NCI-H2196 treated with DMSO at 0.1 percent for 48 hours (cell line): ENCODE data around the gene NKX3-2.

Source experiments
- DNase-seq: peaks from one replicate; lab custom pipeline; 2025; ENCODE audit not compliant: unreplicated experiment; lab: John Stamatoyannopoulos, UW

Gene NKX3-2

DNA sequence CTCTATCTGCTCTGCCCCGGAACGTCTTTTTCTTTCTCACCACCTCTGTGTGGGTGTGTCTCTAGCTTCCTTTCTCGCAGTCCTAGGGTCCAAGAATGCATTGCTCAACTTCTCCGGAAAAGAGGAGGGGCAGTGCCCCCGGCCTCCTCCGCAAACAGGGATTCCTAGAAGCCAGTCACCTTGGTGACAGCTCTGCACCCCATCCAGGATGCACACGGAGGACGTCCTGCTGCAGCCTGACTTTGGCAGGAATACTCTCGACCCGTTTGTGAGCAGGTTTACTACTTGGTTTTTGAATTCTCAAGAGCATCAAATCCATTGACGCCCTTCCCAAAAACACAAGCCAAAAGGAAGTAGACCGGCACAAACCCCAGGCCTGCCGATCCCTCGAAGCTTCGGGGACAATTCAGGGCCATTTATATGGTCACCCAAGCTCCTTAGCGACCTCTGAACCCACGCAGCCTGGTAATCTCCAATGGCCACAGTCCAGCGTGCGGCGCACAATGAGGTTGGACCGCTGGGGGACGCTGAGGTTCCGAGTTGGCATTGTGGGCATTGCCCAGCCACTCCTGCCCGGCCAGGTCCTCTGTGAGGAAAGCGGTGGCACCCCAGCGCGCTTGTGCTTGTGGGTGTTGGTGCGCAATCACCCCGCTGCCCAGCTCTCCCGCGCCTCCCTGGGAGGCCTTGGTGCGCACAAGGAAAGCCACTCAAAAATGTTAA, 9.8 kb downstream of the NKX3-2 start:
- DNase-seq = no peak

DNA sequence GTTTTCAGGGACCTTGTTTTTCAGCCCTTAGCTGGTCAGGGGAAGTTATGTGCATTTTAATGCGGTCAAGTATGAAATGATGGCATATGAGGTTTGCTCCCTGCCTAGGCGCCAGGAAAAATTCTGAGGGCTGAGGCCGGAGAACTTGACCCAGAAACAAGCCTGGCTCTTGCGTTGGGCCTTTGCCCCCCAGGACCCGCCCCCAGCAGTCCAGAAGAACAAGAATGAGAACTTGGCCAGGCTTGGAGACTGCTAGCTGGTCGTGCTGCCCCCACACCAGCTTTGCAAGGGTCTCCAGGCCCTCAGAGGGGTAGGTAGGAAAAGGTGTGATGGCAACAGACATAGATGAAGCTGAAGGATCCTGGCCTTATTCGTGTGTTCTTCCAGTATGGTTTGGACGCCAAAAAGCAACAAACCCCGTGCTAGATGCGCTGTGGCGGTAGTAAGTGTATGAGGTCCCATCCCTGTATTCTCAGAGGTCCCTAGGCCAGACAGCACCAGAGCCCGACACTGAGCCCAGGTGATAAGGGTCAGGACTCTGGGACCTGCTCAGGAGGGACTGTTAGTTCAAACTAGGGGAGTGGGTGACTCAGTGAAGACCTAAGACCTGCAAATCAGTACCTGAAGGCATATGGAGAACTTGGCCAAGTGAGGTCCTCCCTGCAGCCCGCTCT, 10.5 kb downstream of the NKX3-2 start:
- no peak for DNase-seq

DNA sequence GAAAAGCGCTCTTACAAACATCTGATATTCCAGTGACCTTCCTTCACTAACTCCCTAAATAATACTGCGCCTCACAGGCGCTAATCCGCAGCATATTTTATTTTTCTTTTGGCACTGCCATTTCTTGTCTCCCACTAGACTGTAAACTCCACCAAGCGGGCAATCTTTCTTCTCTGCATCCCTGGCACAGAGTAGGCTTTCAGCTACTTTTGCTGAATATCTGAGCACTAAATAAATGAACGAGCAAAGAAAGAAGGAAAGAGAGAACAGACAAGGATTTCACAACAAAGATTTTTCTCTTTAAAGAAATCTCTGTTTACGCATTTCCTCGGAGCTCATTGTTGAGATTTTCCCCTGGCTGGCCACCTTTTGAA, 12.7 kb downstream of the NKX3-2 start:
- DNase-seq = no peak

DNA sequence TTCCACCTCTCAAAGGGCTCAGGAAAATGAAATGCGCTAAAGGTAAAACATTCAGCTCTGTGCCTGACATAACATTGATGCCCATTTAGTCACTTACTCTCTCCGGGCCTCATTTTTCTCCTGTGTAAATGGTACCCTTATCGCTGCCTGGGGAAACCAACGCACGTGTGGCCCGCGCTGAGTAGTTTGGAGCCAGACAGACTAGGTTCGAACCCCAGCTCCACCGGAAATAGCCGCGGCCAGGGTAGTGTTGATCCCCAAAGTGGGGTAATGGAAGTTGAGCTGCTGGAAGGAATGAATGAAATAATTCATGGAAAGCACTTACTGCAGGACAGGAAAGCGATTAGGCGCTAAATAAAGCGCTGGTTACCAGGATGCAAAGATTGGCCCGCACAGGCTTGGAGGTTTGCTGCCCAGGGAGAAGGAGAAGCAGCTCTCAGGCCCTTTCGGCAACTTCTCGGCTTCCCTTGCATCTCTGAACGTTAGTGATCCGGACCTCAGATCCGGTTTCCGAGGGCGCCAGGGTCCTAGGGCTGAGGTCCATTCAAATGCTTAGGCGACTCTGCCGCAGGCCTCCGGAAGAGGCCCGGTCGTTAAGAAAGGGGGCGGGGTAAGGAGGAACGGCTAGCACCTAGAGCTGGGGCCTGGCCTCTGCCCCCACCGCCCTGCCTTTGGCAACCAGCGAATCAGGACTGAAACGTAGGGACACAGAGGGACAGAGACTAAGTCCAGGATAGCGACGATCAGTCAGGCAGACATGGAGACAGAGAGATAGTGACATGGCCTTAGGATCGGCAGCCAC, 13.3 kb downstream of the NKX3-2 start:
- DNase-seq = no peak

DNA sequence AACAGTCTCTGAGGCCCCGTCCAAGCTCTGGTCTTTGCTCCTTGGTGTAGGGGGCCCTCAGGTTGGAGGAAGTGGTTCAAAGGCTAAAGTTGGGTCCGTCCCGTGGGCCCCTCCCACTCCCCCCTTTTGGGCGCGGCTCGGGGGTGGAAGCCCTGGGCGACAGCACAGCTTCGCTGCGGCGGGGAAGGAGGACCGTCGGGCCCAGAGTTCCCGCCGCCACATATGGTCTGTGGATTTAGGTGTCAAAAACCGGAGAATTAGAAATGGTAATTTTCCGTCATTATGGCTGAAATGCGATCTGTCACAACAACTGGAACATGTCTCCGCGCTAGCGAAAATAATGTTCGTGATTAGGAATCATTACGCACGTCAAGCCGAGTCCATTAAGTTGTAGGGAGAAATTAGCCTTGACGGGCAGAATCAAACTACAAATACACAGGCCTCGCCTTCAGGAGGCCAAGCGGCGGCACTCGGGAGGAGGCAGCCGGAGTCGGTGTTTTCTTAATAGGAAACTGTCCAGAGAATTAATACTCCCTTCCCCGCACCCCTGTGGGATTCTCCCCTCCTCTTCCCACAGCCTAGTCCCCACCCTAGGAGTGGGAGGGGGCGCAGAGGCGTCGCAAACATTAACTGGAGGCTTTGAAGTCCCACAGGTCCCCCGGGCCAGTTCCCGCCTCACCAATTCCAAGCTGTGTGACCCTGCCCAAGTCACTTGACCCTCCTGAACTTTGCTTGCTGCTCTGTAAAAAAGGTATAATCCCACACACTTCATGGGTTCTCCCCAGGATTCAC, 15.0 kb downstream of the NKX3-2 start:
- no peak for DNase-seq

DNA sequence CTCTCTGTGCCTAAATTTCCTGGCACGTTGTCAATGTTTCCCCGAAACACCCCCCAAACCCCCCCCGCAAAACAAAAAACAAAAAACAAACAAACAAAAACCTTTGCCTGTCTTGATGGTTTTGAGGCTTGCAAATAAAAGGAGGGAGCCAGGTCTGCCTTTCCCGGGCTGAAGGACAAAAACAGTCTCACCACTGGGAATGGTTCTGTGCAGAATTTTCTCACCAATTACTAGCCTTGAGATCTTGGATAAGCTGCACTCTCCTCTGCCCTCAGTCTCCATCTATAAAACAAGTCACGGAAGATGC, 15.5 kb downstream of the NKX3-2 start:
- no peak for DNase-seq

DNA sequence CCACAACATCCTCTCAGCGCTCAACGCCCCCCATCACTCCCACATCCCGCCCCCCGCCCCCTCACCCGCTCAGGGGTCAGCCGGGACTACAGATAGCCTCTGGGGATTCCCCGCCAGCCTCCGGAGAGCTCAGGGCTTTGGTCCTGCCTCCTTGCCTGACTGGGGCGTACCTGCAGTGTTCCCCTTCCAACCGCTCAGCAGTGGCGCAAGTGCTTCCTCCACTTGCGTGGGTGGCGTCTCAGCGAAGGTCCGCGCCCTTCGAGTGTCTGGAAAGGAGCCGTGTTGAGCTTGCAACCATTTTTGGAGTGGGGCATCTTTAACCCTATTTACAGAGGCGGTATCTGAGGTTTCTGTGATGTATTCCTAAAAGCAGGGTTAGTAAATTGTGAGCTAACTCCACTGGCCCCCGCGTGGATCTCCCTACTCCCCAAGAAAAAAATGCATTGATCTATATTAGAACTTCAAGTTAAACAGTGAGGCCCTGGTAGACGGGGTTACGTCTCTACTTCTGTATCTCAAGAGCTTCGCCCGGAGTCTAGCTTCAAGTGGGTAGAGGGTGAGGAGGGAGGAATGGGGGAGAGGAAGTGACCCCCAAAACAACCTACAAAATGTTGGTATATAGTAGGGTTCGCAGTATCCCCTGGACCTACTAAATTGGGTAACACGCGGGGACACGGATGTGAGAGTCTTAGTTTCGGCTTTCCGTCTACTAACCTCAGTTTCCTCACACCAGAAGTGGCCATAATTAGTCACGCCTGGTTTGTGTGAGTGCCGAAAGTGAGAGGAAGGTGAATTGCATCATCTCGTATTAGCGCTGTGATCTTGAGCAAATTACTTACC, 16.1 kb downstream of the NKX3-2 start:
- no peak for DNase-seq

DNA sequence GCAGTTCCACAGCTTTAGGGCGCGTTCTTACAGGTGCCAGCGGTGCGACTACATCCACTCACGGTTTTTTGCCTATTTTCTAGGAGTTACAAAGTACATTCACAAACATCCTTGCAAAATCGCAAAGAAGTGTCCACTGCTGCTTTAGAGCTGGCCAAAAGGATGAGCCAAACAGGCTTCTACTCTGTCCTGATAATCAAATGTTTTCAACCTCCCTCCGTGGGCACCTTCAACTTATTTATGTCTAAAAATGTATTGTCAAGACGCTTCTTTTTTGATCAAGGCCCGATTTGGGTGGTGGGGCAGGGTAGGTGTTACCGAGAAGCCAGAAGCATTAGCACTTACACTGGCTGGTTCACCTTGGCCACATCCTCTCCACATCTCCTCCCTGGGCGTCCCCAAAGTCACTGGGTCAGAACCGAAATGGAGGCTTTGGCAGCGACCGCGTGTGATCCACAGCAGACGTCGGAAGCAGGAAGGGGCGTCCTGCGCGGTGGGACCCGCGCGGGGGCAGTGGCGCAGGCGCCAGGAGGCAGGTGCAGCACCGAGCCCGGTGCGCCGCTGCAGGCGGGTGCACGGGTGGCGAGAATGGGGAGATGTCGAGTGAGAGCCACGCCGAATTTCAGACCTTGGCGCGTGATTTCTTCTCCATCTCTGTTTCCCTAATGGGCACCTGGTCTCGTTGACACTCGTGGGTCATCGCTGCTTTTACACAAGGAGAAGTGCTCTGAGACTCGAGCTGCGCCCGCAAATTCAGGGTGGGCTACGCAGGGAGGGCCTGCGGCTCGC, 16.9 kb downstream of the NKX3-2 start:
- DNase-seq = no peak

DNA sequence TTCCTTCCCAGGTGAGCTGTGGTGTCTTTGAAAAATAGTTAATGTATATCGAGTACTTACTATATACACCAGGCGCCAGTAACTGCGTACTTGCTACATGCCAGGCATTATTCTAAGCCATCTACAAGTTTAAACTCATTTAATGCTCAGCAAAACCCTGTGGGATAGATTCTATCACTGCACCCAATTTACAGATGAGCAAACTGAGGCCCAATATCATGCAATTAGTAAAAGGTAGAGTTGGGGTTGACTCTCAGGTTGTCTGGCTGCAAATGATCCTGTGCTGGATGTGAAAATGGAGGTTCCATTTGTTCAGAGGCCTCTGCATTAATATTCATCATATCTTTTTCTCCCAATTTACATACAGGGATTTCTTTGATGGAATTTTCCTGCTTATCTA, 17.6 kb downstream of the NKX3-2 start:
- DNase-seq = no peak

DNA sequence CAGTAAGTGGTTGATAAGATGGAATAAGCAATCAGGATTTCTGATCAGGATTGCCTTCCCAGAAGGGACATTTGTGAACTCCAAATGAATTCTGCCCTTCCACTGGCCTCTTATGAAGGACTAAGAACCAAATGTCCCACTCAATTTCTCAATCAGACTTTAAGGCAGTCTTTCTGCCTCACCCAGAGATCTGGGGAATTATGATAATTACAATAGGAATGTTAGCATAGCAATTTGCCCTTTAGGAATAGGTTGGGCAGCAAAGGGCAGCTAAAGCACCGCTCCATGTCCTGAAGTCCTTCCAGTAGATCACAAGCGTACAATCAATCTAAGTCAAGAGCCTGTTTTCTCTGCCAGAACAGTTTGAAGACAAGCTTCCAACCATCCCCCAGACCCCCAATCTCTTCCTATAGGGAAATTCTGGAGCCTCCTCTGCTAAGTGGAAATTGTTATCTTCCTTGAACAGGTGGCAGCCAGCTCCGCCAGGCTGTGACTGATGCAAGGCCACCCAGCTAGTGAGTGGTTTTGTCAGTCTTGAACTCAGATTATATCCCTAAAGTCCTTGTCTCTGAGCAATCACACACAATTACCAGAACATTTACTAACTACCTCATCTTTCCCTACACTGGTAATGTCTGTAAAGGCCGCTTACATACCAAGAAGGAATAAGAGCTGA, 18.6 kb downstream of the NKX3-2 start:
- DNase-seq = no peak

DNA sequence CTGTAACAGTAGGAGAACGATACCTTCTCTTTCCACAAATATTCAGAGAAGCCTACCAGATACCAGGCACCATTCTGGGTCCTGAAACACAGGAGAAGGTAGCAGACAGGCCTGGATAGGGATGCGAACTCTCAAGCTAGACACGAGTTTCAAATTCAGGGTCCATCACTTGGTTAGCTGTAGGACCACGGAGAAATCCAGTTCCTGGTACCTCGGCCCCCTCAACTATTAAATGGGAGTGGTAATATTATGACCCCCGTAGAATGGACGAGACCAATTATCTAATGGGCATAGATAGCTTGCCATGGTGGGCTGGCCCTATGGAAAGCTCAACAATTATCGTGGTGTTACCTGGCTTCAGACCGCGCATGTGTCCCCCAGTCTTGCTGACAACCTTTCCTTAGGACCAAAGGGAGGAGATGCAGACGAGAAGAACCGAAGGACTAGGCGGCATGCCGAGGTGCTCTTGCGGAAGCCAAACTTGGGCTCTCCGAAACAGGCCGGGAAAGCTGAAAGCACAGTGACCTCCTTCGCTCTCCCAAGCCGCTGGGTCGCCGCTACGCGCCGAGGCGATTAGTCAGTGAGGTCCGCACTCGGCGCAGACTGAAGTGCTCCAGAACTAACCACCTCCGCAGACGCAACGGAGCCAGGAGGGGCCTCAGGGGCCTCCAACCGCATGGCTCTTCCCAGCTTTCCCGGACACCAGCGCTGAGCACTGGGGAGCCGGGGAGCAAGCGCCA, 19.6 kb downstream of the NKX3-2 start:
- no peak for DNase-seq

DNA sequence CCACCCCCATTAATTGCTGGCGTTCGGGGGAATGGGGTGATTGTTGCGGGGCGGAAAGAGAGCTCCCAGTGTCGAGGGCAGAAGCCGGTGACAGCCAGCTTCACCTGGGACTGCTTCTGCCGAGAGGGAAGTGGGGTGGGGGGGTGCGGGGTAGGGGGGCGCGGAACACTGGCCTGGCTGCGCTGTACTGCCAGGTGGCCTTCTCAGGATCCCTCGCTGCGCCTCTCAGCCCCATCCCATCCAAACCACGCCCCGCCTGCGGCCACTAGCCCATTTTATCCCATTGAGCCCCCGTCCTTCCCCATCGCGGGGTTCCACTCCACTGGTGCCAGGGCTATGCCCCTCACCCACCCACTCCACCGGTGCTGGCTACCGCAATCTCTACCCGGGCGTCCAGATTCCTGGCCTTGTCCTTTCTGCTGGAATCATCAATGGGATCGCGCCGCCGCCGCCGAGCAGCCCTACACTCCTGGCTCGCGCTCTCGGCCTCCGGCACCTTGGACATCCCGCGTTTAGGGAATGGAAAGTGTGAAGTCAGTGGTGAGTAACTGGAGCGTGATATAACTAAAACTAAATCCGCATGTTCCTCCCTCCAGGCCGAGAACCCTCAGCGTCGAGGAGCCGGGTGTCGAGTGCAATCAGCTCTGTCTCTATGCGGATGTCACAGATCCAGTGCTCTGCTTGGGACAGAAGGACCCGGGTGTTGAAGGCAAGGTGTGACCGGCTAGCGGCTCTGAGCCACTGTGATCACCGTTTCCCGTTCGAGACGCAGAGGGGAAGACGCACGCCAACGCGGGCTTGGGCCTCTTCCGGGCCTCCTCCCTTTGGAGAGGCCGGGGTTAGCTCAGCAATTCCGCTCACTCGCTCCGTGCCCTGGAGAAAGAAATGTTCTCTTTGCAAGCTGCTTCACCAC, 20.5 kb downstream of the NKX3-2 start:
- no peak for DNase-seq

DNA sequence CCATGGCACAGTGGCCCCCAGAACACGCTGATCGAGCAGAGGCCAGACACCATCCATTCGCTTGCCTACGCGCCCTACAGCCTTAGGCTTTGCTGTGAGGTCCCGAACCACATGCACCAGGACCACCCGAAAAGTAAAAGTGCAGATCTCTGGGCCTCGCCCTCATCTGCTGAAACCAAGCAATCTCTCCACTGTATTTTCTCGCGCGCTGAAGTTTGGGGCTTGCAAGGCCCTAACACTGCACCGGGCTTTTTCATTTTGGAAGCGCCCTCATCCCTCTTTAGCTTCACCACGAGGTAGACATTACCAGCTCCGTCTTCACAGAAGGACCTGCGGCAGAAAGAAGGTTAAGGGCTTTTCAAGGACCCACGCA, 21.2 kb downstream of the NKX3-2 start:
- no peak for DNase-seq

DNA sequence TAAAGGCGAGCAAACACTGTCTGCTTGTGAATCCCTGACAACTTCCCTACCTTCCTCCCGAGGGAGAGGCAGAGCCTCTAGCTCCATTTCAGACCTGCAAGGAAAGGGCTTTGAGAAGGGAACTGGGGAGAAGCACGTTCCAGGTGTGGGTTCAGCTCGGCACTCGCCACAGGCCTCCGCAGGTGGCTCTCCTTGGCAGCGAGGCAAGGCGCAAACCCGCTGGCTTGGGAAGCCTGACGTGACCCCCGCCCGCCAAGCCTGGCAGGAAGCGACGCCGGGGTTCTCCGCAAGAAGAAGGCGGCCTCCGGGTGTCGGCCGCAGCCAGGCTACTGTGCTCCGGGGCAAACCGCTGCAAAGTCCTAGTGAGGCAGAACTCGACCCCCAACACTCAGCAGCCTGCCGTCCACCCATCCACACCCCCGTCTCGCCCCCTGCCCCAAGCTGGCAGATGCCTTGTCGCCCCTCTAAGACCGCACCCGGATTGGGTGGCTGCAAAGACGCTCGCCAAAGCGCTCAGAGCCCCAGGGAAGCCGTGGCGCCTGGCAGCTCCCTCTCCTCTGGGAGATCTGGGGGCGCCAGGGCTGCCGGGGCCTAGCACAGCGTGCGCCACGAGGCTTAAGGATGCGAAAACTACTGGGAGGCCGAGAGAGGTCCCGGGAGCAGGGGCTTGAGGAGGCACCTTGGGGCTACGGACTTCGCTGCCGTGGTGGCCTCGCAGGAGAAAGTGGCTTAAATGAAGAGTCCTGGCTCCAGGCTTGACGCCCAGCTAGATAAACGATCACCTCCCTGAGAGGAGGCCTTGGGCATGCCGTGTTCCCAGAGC, 21.8 kb downstream of the NKX3-2 start:
- no peak for DNase-seq

DNA sequence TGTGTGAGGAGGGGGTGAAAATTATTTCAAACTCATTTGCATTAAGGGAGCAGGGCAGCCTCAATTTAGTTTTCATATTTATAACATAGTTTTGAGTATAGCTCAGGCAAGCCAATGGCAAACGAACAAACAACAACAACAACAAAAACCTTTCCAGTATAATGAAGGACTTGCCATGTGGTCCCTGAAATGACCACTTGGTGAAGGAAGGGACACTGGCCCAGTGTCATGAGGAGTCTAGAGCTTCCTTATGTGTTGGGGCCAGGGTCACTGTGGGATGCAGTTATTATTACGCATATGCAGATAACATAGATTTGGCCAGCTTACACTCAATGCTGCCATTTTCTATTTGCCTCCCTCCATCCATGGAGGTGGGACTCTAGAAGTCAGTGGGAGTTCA, 23.3 kb downstream of the NKX3-2 start:
- no peak for DNase-seq

DNA sequence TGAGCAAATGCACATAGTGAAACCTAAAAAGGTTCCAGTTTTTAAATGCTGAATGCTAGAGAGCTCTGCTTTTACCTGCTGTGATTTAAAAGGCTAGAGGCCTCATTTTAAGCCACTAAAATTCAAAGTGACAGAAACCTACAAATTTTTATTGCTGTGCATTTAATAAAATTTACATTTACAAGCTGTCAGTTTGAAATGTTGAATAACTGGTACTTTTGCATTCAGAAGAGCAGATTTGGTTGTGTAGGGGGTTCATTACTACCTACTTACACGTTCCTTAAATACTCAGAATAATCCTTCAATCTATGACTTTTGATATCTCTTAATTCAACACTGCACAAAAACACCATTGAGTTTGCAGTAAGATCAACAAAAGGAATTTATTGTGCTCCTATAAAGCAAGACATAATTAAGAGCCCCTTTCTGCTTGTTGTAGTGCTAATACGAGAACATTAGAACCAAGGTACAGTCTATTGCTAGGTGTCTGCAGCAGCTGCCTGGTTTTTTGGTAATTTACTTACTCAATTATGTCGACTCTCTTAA, 27.9 kb downstream of the NKX3-2 start:
- DNase-seq = no peak
